ENCODE data around the gene GPS1. TPM values are rescaled to one million over a fixed set of nuclear protein-coding genes. Genes with fewer than 3 reads are reported as not detected.
A peak's percentile ranks its signal among the peaks of the same experiment; 100 is the strongest.

The GPS1 gene
- total and polyA plus RNA-seq, 2 of the 4 experiments (the other 2 are of a cell fraction): 157 to 181 TPM

GRCh38 chr17:82103553-82104451, 52.1 kb downstream of the GPS1 start:
- no peak overlapping the region for H3K18ac ChIP-seq (ENCODE audit: low read depth, low read length)
- no peak overlapping the region for H3K9ac ChIP-seq (ENCODE audit: low read depth, low read length)
- in situ Hi-C loops (cut with MboI; ENCODE audit: low sequenced_read_pairs): no loop called here
- WGBS, 2 experiments (ENCODE audit: extremely low coverage in 2 of 2, insufficient read length in 1 of 2): 65% methylated on average over 8 of the region's 24 CpGs; no CpG with 5 or more reads in 1 of the 2 experiments
- peaks cover 21% of the 10 kb centered on the region for H3K4me1 ChIP-seq (ENCODE audit: control insufficient read depth, insufficient read depth, low read length)
- no peak overlapping the region for H2AFZ ChIP-seq (replicated peaks; ENCODE audit: low read length, poor library complexity)
- peaks cover 0 to 18% of the 10 kb centered on the region in 2 experiments; a peak in 2 of 4 replicates for H3K79me1 ChIP-seq (ENCODE audit: low read depth in 1 of 2, low read length in 2 of 2)
- H2BK120ac ChIP-seq (ENCODE audit: low read depth, low read length): no peak overlapping the region
- no peak overlapping the region for H3K27ac ChIP-seq (ENCODE audit: insufficient read depth, low read length)
- no peak overlapping the region for H3K23ac ChIP-seq (ENCODE audit: low read depth, low read length)
- H3K27me3 ChIP-seq (ENCODE audit: control insufficient read depth, insufficient read depth, low read length): no peaks in the 10 kb centered on the region
- H3K56ac ChIP-seq (ENCODE audit: extremely low read depth, insufficient read depth, low read length): no peak overlapping the region
- POLR2A ChIA-PET (ENCODE audit: unreplicated experiment): no interaction called here
- H3K4me3 ChIP-seq (ENCODE audit: insufficient read depth, low read depth, low read length): no peak overlapping the region
- no peaks in the 10 kb centered on the region for H4K20me1 ChIP-seq (ENCODE audit: insufficient read depth, low read length)
- H4K8ac ChIP-seq (ENCODE audit: low read depth in 2 of 2, low read length in 2 of 2): no peak overlapping the region
- no peak overlapping the region for H2AK5ac ChIP-seq (ENCODE audit: low read depth, low read length)
- H3K4ac ChIP-seq (ENCODE audit: low read depth, low read length): no peak overlapping the region
- H2BK20ac ChIP-seq (ENCODE audit: low read depth, low read length): no peak overlapping the region
- H3K14ac ChIP-seq (replicated peaks; ENCODE audit: low read depth, low read length): no peak overlapping the region
- H2BK15ac ChIP-seq (ENCODE audit: low read depth, low read length): no peak overlapping the region
- dilution Hi-C loops (cut with HindIII; ENCODE audit: low sequenced_read_pairs, unreplicated experiment): no loop called here
- DNase-seq: no peak
- no peak overlapping the region for H2BK5ac ChIP-seq (ENCODE audit: low read depth, low read length, poor library complexity, severe bottlenecking)
- no peak overlapping the region for H4K91ac ChIP-seq (ENCODE audit: insufficient read depth, low read depth, low read length)
- ATAC-seq (ENCODE audit: low read depth): no peak
- H3K36me3 ChIP-seq (ENCODE audit: control insufficient read depth, insufficient read depth, low read length): no peaks in the 10 kb centered on the region; the same call in 1 of the 2 replicates
- intact Hi-C loops (cut with micrococcal nuclease): no loop called here
- no peak overlapping the region for H3K4me2 ChIP-seq (ENCODE audit: low read depth, low read length)
- no TSS peak for BruUV-seq (replicated peaks)
- H3K9me3 ChIP-seq (ENCODE audit: control insufficient read depth, insufficient read depth, low read length): no peaks in the 10 kb centered on the region
- H4K5ac ChIP-seq (ENCODE audit: low read depth, low read length): no peak overlapping the region
- peak overlapping the region; percentile 42 for H2AK9ac ChIP-seq (replicated peaks; ENCODE audit: low read depth, low read length, poor library complexity)
- H3K9me1 ChIP-seq (ENCODE audit: insufficient read depth, low read length): 0 out of 2 replicates have a peak, but pooled peaks cover 5% of the 10 kb centered on the region
- CTCF ChIA-PET: no interaction called here
- TF ChIP-seq MAZ (IDR thresholded peaks at IDR 0.05; ENCODE audit: borderline replicate concordance, low read depth, low read length): no peak
- no peak for TF ChIP-seq RAD21 (IDR thresholded peaks at IDR 0.05; ENCODE audit: low read length)
- TF ChIP-seq FOS (IDR thresholded peaks at IDR 0.05; ENCODE audit: low read depth, low read length): no peak
- TF ChIP-seq MAFK (IDR thresholded peaks at IDR 0.05; ENCODE audit: low read depth, low read length): no peak
- TF ChIP-seq NFE2L2 (IDR thresholded peaks at IDR 0.05; ENCODE audit: low read depth, low read length): no peak
- TF ChIP-seq SMC3 (IDR thresholded peaks at IDR 0.05; ENCODE audit: low read depth, low read length): no peak
- TF ChIP-seq RFX5 (IDR thresholded peaks at IDR 0.05; ENCODE audit: low read depth, low read length): no peak
- no peak for TF ChIP-seq CHD1 (IDR thresholded peaks at IDR 0.05; ENCODE audit: low read depth, low read length)
- TF ChIP-seq CTCF (conservative IDR thresholded peaks at IDR 0.05; ENCODE audit: low read depth, low read length): no peak
- TF ChIP-seq USF2 (IDR thresholded peaks at IDR 0.05; ENCODE audit: low read depth, low read length): no peak
- no peak for TF ChIP-seq MXI1 (IDR thresholded peaks at IDR 0.05; ENCODE audit: borderline replicate concordance, low read depth, low read length)
- TF ChIP-seq POLR2A (IDR thresholded peaks at IDR 0.05; ENCODE audit: low read depth, low read length): no peak
- no peak for TF ChIP-seq RCOR1 (IDR thresholded peaks at IDR 0.05; ENCODE audit: insufficient replicate concordance, low read length)
- TF ChIP-seq ELK1 (IDR thresholded peaks at IDR 0.05; ENCODE audit: borderline replicate concordance, low read depth, low read length): no peak
- TF ChIP-seq CEBPB (IDR thresholded peaks at IDR 0.05; ENCODE audit: low read depth, low read length): no peak

Data from IMR-90 (cell line).